Hepatocyte (in vitro differentiated cells): ENCODE measurements around the gene KLHDC9. TPM values are rescaled to one million over a fixed set of nuclear protein-coding genes. Genes with fewer than 3 reads are reported as not detected.

Source experiments
- DNase-seq: peaks from one replicate; pipeline ENCODE4 v3.0.0-alpha.2; 2016; ENCODE audit warnings: low spot score
- H2AFZ ChIP-seq: fragments of 200-600 bp; sonication (generic); 2 replicates; pipeline ENCODE4 v1.6.0; 2016; ENCODE audit warnings: antibody characterized with exemption, mild to moderate bottlenecking
- H3K27ac ChIP-seq: fragments of 200-600 bp; sonication (generic); 2 replicates; pipeline ENCODE4 v1.5.1; 2016; ENCODE audit warnings: mild to moderate bottlenecking
- H3K27me3 ChIP-seq: fragments of 200-600 bp; sonication (generic); 2 replicates; pipeline ENCODE4 v1.6.1; 2016
- H3K36me3 ChIP-seq: fragments of 200-600 bp; sonication (generic); replicated peaks from 2 replicates; pipeline ENCODE4 v1.5.1; 2016; ENCODE audit warnings: low read depth; ENCODE audit not compliant: insufficient read depth
- H3K4me1 ChIP-seq: fragments of 200-600 bp; sonication (generic); 2 replicates; pipeline ENCODE4 v1.5.1; 2016; ENCODE audit warnings: mild to moderate bottlenecking, moderate library complexity; ENCODE audit not compliant: insufficient read depth
- H3K4me2 ChIP-seq: fragments of 200-600 bp; sonication (generic); 2 replicates; pipeline ENCODE4 v1.6.0; 2016
- H3K4me3 ChIP-seq: fragments of 200-600 bp; sonication (generic); 2 replicates; pipeline ENCODE4 v1.5.1; 2016; ENCODE audit warnings: mild to moderate bottlenecking
- H3K79me2 ChIP-seq: fragments of 200-600 bp; sonication (generic); 2 replicates; pipeline ENCODE4 v1.6.0; 2017; ENCODE audit warnings: mild to moderate bottlenecking
- H3K9me2 ChIP-seq: fragments of 200-600 bp; sonication (generic); replicated peaks from 2 replicates; pipeline ENCODE4 v1.6.0; 2017; ENCODE audit warnings: mild to moderate bottlenecking; ENCODE audit not compliant: insufficient read depth
- H3K9me3 ChIP-seq: fragments of 200-600 bp; sonication (generic); 2 replicates; pipeline ENCODE4 v1.5.1; 2016; ENCODE audit warnings: low read depth, mild to moderate bottlenecking
- H4K20me1 ChIP-seq: fragments of 200-600 bp; sonication (generic); 2 replicates; pipeline ENCODE4 v1.6.0; 2016; ENCODE audit warnings: mild to moderate bottlenecking; ENCODE audit not compliant: insufficient read depth, poor library complexity, severe bottlenecking
- CTCF ChIP-seq: fragments of 200-600 bp; sonication (generic); IDR thresholded peaks from 2 replicates; pipeline ENCODE4 v1.5.1; 2016; ENCODE audit warnings: antibody characterized with exemption, mild to moderate bottlenecking; ENCODE audit not compliant: poor library complexity
- EZH2 ChIP-seq: fragments of 200-600 bp; sonication (generic); IDR thresholded peaks from 2 replicates; pipeline ENCODE4 v1.6.1; 2016; ENCODE audit warnings: antibody characterized with exemption, mild to moderate bottlenecking, borderline replicate concordance
- EZH2phosphoT487 ChIP-seq: fragments of 200-600 bp; sonication (generic); IDR thresholded peaks from one replicate; pipeline ENCODE4 v1.6.1; 2018; ENCODE audit warnings: antibody characterized with exemption, mild to moderate bottlenecking, low read depth, moderate library complexity; ENCODE audit not compliant: unreplicated experiment, severe bottlenecking
- WGBS: methylation state at CpG from one replicate; pipeline ENCODE4 v1.1.6; 2016; ENCODE audit warnings: low lambda C conversion rate; ENCODE audit errors: missing lambda C conversion rate; 5-methylcytosine and 5-hydroxymethylcytosine counted together
- polyA plus RNA-seq: library from polyadenylated mRNA; unstranded; fragments of >200 nt; fragmentation: Nextera tagmentation; extraction: Ambion mirVana; gene quantifications from 2 replicates; pipeline ENCODE4 v1.2.1, GENCODE V29; 2016
- total RNA-seq: library from RNA; depleted of rRNA; stranded (reverse); fragments of >200 nt; gene quantifications from 2 replicates; pipeline ENCODE4 v1.2.3, GENCODE V29; 2014

Gene KLHDC9
- total and polyA plus RNA-seq, 2 experiments from 2014 or later: 1.4 to 7.4 TPM

GRCh38 chr1:161089251-161089924, 8.8 kb upstream of the KLHDC9 start, which contains the start of gene NECTIN4:
Gene NECTIN4, minus strand, starts transcription at chr1:161089558. Its CDS starts 262 bp downstream, at chr1:161089296.
- peak; percentile 62 for DNase-seq
- Histone ChIP-seq H3K27ac (peak within 1 kb of the TSS; percentile 74), H3K27me3 (no peaks in the 10 kb centered on the region), H3K4me3 (no peak within 1 kb of the TSS), H3K4me2 (peak within 1 kb of the TSS; percentile 73), H3K9me2 (no peaks in the 10 kb centered on the region), H3K4me1 (peaks cover 14% of the 10 kb centered on the region), H3K9me3 (no peaks in the 10 kb centered on the region), H3K36me3 (no peaks in the 10 kb centered on the region), H3K79me2 (peaks cover 13% of the 10 kb centered on the region), H4K20me1 (no peaks in the 10 kb centered on the region), H2AFZ (no peak within 1 kb of the TSS)
- TF ChIP-seq EZH2 (no peak), CTCF (no peak), EZH2phosphoT487 (no peak)
- 77% methylated on average over 20 of the region's 22 CpGs for WGBS

GRCh38 chr1:161089938-161090337, 8.2 kb upstream of the KLHDC9 start:
- no peak for TF ChIP-seq EZH2
- TF ChIP-seq EZH2phosphoT487: no peak
- no peak for TF ChIP-seq CTCF
- Histone ChIP-seq H3K4me1 (peaks cover 9% of the 10 kb centered on the region), H3K9me2 (no peaks in the 10 kb centered on the region), H3K4me2 (peak overlapping the region; percentile 73), H2AFZ (no peak overlapping the region), H3K27ac (peak overlapping the region; percentile 74), H3K36me3 (no peaks in the 10 kb centered on the region), H3K79me2 (peaks cover 13% of the 10 kb centered on the region), H4K20me1 (no peaks in the 10 kb centered on the region), H3K27me3 (no peaks in the 10 kb centered on the region), H3K4me3 (no peak overlapping the region), H3K9me3 (no peaks in the 10 kb centered on the region)
- WGBS: 91% methylated on average over 5 of the region's 5 CpGs
- DNase-seq: no peak

DNA sequence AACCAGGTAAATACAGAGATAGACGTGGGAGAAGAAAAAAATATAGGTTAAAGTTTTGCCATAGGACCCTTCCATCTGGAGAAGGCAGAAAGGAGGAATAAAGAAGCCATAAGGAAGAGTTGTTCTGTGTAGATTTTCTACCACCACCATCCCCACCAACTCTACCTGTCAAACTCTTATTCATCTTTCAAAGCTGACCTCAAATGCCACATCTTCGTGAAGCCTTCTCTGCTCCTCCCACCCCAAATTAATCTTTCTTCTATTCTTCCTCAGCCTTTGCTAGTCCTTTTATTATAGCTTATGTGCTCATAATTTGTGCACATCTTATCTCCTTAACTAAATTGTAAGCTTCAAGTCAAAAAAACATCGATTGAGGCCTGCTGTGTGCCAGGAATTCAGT, 7.5 kb upstream of the KLHDC9 start:
- no peaks in the 10 kb centered on the region for H4K20me1 ChIP-seq
- no peak for DNase-seq
- no peaks in the 10 kb centered on the region for H3K9me2 ChIP-seq
- H2AFZ ChIP-seq: no peak overlapping the region
- H3K9me3 ChIP-seq: no peaks in the 10 kb centered on the region
- no peaks in the 10 kb centered on the region for H3K36me3 ChIP-seq
- H3K79me2 ChIP-seq: peaks cover 13% of the 10 kb centered on the region
- 89% methylated on average over 3 of the region's 3 CpGs for WGBS
- TF ChIP-seq EZH2phosphoT487 (no peak), CTCF (no peak), EZH2 (no peak)
- peaks cover 2% of the 10 kb centered on the region for H3K4me1 ChIP-seq
- no peak overlapping the region for H3K27ac ChIP-seq
- H3K4me2 ChIP-seq: no peak overlapping the region
- H3K27me3 ChIP-seq: no peaks in the 10 kb centered on the region
- H3K4me3 ChIP-seq: no peak overlapping the region
